ENCODE data around the gene LARP1B. TPM values are rescaled to one million over a fixed set of nuclear protein-coding genes. Genes with fewer than 3 reads are reported as not detected.

Gene LARP1B
- total RNA-seq, 1 donor from 2014 or later, result 9.6 TPM

Other genes starting within 250 kb of the LARP1B start
- 12.6 TPM for gene PLK4, start 180.4 kb upstream of the LARP1B start, total RNA-seq (ENCODE audit: unreplicated experiment)
- gene MFSD8, start 96.1 kb upstream of the LARP1B start, total RNA-seq (ENCODE audit: unreplicated experiment), result 25.2 TPM
- 12.4 TPM for gene ABHD18, start 95.9 kb upstream of the LARP1B start, total RNA-seq (ENCODE audit: unreplicated experiment)
- 37.4 TPM for gene PGRMC2, start 226.5 kb downstream of the LARP1B start, total RNA-seq (ENCODE audit: unreplicated experiment)